KG1 (cell line): ENCODE data around the gene ZNF330.

ENCODE experiments used
- DNase-seq: peaks from one replicate; lab custom pipeline; 2025; lab: John Stamatoyannopoulos, UW

The ZNF330 gene

DNA sequence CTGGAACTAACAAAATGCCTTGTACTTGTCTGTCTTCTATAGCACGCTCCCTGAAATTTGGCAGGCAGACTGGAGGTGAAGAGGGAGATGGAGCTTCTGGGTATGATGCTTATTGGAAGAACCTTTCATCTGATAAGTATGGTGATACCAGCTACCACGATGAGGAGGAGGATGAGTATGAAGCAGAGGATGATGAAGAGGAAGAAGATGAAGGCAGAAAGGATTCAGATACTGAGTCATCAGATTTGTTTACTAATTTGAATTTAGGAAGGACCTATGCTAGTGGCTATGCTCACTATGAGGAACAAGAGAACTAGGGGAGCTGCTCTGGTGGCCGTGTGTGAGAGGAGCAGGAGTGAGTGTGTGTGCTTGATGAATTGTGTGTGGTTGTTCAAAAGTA, 13.0 kb downstream of the ZNF330 start:
- DNase-seq, result no peak

DNA sequence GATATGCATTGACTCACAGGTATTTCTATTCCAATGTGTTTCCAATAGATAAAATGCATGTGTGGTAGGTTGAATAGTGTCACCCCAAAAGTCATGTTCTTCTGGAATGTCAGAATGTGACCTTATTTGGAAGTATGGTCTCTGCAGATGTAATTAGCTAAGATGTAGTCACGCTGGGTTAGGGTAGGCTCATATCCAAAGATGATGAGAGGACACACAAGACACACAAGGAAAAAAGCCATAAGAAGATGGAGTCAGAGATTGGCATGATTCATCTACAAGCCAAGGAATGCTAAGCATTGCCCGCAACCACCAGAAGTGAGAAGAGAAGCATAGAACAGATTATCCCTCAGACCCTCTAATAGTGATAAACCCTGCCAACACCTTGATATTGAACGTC, 17.5 kb downstream of the ZNF330 start:
- DNase-seq, result no peak

DNA sequence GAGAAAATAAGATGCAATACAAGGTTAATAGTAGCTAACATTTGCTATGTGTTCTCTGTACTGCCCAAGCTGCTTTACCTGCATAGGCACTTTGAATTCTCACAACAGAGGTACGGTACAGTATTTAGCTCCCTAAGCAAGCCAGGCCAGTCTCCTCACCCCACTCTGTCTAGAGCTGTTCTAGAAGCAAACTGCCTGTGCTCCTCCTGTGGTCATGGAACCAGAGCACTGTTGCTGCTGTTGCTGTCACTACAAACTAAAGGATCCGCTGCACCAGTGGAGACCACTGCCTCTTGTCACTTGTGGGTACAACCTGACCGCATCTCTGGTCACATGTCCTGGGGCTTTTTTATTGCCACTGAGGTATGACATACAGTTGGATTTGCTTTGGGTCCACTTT, 19.6 kb downstream of the ZNF330 start:
- DNase-seq, result no peak

DNA sequence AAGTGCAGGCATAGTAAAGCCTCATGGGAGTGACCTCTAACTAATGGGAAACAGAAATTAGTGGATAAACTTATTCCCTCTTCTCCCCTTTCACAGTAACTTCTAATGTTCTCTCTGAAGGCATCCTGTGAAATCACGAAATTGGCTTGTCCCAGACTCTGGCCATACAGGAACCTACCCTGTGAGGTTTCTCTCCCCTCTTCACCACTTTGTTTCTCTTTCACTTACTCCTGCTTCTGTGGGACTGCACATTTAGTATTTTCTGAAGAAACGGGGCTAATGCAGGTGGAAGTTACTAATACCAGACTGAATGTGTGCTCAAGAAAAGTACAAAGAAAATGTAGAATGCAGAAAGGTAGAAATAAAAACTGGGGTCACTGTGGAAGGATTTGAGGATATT, 20.0 kb downstream of the ZNF330 start:
- DNase-seq, result no peak

DNA sequence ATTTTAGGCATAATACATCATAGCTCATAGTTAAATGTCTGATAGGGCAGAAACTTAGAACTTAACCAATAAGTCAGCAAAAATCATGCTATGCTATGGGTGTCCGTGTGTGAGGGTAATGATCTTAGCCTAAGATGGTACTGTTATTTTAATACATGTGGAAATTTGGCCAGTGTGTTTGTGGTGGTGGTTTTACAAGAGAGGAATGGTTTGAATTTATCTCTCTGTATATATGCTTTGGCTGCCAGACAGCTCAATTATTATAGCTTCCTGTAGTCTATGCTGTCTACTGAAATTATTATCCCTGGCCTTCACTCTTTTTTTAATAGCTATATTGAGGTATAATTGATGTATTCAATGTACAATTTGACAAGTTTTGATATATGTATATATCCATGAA, 21.3 kb downstream of the ZNF330 start:
- DNase-seq, result no peak

DNA sequence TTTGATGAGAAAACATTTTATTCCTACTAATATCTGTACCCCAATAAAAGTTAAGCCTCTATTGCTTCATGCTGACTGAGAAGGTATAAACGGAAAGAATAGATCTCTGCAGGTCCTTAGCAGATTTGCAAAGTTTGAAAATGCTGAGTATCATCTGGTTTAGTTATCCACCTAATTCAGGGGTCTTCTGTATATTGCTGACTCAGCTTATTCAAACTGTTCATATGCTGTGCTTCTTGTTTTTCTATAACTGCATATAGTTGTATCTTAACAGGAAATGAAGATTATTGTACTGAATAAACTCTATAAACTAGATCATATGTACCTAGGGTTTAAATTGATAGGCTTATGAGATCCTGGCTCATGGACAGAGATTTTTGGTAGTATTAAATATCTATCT, 23.7 kb downstream of the ZNF330 start:
- DNase-seq, result no peak

DNA sequence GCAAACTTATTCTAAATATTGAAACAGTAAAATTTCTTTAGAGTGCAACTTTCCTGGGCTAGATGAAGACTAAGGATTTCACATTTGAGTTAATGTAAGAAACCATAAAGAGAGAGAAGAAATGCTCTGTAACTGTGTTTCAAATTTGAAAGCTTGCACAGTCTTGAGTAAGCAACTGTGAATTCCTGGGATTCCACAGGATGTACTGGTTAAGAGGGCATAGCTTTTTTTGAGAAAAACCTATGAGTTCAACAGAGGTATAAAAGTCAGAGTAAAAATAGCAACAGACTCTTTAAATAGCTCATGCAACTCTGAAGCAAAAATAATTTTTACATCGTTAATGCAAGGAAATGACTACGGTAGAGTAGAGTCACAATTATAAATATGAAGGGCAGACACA, 25.5 kb downstream of the ZNF330 start:
- DNase-seq, result no peak

DNA sequence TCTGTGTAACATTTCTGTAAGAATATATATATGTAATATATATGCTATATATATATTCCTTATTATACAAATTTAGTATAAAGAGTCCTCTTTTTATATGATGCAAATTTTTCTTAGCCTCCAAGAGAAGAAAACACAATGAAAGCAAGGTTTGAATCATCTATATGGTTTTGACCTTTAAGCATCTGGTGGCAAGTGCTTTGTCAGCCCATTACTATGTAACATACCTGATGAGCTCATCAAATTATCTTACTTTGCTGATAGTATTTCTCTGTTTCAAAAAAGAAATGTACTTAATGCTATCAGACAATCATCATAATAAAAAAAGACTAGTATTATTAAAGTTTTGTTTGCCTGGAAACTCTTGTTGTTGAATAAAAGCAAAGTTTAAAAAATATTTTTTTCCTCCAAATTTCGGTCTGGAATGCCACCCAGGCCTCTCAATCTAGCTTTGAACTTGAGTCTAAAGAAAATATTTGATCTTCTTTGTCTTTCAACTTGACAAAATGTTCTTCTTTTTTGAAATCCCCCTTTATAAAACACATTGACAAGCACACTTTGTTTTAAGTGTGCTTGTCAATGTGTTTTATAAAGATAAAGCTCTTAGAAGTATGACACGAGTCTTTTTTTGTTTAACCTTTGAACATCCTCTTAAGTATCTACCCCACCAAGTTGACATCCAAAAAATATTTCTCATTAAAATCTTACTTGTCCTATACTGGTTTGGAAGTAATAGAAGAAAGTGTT, 26.2 kb downstream of the ZNF330 start:
- no peak for DNase-seq

DNA sequence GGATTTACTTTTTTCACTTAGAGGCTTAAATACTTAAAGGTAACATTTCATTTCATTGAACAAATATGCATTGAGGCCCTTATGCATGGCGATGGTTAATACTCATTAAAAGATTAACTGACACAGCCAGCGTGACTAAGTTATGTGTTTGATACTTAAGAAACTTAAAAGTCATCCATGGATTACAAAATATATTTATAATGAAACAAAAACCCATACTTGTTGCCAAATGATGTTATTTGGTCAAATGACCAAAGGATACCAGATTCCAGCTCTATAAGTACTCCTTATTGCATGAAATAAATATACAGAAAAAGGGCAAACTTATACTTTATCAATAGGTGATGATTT, 26.7 kb downstream of the ZNF330 start:
- DNase-seq, result no peak

DNA sequence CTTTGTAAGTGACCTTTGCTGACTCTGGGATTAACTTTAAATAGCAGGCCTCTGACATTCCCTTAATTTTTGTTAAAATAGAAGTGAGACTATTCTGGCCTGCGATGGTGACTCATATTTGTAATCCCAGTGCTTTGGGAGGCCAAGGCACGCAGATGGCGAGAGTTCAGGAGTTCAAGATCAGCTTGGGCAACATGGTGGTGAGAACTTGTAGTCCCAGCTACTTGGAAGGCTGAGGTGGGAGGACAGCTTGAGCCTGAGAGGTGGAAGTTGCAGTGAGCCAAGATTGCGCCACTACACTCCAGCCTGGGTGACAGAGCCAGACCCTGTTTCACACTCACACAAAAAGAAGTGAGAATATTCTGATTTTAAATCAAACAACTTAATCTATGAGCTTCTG, 27.3 kb downstream of the ZNF330 start:
- no peak for DNase-seq

DNA sequence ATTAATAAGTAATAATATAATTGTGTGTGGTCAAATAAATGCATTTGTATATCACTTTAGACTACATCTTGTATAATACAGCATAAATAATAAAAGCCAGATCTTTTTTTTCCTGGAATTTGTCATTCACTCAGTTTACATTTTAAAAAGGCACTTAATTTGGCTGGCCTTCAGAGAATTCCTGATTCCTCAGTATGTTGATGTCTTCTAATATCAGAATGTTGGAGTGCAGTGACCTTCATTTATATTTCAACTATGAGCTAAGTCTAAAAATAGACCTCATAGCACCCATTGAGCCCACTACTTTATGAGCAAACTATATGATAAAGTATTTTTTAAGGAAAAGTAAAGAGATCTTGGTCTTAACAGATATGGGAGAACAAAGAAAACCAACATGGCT, 27.8 kb downstream of the ZNF330 start:
- no peak for DNase-seq

DNA sequence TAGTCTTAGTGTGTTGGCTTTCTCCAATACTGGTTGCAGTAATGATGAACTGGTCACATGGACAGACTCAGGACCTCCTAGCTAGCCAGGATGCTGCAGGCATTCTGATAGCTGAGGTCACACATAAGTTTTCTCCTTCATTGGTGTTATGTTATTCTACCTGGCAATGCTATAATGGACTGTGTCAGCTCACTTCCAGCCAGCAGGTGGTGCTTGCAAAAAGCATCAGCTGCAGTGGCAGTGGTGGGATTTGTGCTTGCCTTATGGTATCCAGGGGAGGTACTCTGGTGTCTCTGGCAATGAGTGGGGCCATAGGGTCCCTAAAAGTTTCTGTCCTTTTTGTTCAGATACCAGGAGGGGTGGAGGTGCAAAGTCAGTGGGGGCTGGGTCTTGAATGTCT, 33.6 kb downstream of the ZNF330 start:
- DNase-seq, result no peak

DNA sequence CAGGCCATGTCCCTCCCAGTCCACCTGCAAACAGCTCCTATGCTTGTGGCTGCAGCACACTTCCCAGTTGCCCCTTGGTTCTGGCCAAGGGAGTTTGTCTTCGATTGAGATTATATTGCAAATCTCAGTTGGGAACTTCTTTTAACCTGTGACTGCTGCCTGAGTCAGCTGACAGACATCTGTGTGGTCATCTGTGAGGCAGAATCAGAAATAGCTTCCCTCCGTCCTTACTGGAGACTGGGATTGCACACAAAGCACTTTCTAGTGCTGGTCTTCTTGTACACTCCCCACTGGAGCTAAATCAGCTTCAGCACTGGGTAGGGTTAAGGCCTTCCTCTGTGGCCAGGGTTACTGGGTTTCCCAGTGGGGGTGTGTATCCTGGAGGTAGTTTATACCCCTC, 34.3 kb downstream of the ZNF330 start:
- DNase-seq, result no peak

DNA sequence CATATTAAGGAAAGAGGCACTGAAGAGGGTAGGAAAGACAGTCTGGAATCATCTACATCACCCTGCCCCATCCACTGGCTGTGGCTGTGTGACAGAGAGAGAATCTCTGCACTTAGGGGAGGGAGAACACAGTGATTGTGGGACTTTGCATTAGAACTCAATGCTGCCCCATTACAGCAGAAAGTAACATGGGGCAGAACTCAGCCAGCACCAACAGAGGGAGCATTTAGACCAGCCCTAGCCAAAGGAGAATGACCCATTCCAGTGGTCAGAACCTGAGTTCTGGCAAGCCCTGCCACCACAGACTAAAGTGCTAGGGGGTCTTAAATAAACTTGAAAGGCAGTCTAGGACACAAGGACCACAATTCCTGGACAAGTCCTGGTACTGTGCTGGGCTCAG, 37.9 kb downstream of the ZNF330 start:
- no peak for DNase-seq

DNA sequence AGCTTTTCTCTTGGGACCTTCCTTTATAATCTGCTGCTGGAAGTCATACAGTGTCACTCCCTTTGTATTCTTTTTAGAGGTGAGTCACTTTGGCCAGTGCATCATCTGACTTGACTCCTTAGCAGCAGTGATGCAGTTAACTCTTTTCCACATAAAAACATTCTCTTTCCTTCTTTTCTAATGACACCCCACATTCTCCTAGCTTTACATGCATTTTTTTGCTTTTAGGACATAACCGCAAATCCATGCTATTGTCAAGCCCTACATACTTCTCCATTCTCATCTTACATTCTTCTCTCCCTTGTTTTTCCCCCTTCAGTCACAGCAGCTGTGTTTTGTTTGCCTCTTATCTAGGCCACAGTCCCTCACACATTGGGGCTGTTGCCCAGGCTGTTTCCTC, 55.1 kb downstream of the ZNF330 start:
- no peak for DNase-seq

DNA sequence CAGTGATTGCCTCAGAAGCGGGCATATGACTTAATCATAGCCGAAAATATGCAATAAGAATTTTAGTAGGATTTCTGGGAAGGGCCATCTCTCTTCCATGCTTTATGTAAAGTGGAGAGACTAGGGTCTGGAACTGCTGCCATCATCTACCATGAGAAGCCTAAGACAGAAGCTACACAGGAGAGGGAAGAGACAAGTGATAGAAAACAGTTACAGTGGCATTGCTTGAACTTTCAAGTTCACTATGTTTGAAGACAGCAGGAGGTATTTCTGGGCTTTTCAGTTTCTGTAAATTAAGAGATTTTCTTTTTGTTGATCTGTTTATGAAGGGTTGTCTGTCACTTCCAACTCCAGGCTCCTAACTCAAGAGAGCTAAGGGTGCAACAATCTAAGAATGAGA, 62.5 kb downstream of the ZNF330 start:
- no peak for DNase-seq

DNA sequence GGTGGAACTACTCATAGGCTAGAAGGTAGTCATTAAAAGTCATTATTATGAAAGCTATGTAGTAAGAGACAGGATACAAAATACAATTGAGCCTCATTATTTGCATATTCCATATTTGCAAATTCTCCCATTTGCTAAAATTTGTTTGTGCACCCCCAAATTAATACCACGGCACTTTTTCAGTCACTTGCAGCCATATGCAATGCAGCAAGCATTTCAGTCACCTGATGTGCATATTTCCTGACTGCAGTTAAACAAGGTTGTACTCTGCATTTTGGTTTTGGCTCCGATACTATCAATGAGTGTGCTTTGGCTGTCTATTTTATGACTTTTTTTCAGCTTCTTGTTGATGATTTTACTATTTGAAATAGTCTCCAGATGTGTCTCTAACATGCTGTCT, 62.9 kb downstream of the ZNF330 start:
- DNase-seq, result no peak
